IMR-90 (cell line): ENCODE data around the gene B3GAT3. TPM values are rescaled to one million over a fixed set of nuclear protein-coding genes. Genes with fewer than 3 reads are reported as not detected.

Experiments
- ATAC-seq: fragments of 200-7000 bp; cut with Tn5 transposase; 2 replicates; pipeline ENCODE4 v1.9.1; 2020; ENCODE audit warnings: low read depth, mild to moderate bottlenecking, moderate library complexity
- BruUV-seq: library from RNA; stranded (reverse); fragments of 400-500 nt; replicated peaks from 2 replicates; lab custom pipeline; 2021; lab: Mats Ljungman, UMichigan
- CTCF ChIA-PET: fragments of 300-600 bp; formaldehyde crosslinking; extraction: SDS; loops from one replicate; lab custom pipeline; 2021; ENCODE audit warnings: antibody characterized with exemption; lab: Yijun Ruan, JAX
- POLR2A ChIA-PET: fragments of 300-600 bp; sonication (Branson Sonifier 250); formaldehyde crosslinking; loops from one replicate; lab custom pipeline; 2022; ENCODE audit warnings: antibody characterized with exemption; ENCODE audit not compliant: unreplicated experiment; lab: Charles Lee
- DNase-seq: peaks from one replicate; pipeline ENCODE4 v3.0.0; 2013
- H2AFZ ChIP-seq: replicated peaks from 2 replicates; pipeline ENCODE3; 2013; ENCODE audit warnings: low read length, mild to moderate bottlenecking; ENCODE audit not compliant: poor library complexity
- H2AK5ac ChIP-seq: 2 replicates; pipeline ENCODE4 v1.6.1; 2013; ENCODE audit warnings: low read depth, low read length, inconsistent platforms
- H2AK9ac ChIP-seq: replicated peaks from 2 replicates; pipeline ENCODE3; 2013; ENCODE audit warnings: mild to moderate bottlenecking, low read depth, low read length, moderate library complexity; ENCODE audit not compliant: poor library complexity
- H2BK120ac ChIP-seq: 2 replicates; pipeline ENCODE4 v1.6.1; 2013; ENCODE audit warnings: low read depth, low read length, inconsistent platforms
- H2BK15ac ChIP-seq: 3 replicates; pipeline ENCODE4 v1.6.1; 2013; ENCODE audit warnings: low read depth, low read length, inconsistent platforms
- H2BK20ac ChIP-seq: 2 replicates; pipeline ENCODE4 v1.6.1; 2013; ENCODE audit warnings: low read depth, mild to moderate bottlenecking, inconsistent platforms, low read length, moderate library complexity
- H2BK5ac ChIP-seq: 2 replicates; pipeline ENCODE4 v1.6.1; 2013; ENCODE audit warnings: mild to moderate bottlenecking, low read depth, low read length, inconsistent platforms; ENCODE audit not compliant: poor library complexity, severe bottlenecking
- H3K14ac ChIP-seq: replicated peaks from 2 replicates; pipeline ENCODE4 v1.6.1; 2013; ENCODE audit warnings: low read depth, low read length, inconsistent platforms
- H3K18ac ChIP-seq: 2 replicates; pipeline ENCODE4 v1.6.1; 2013; ENCODE audit warnings: low read depth, low read length, control low read depth
- H3K23ac ChIP-seq: 2 replicates; pipeline ENCODE4 v1.6.1; 2013; ENCODE audit warnings: low read depth, low read length, inconsistent platforms
- H3K27ac ChIP-seq: 2 replicates; pipeline ENCODE4 v1.5.1; 2013; ENCODE audit warnings: mild to moderate bottlenecking, control low read depth, low read length; ENCODE audit not compliant: insufficient read depth
- H3K27me3 ChIP-seq: 2 replicates; pipeline ENCODE4 v1.6.1; 2013; ENCODE audit warnings: low read length; ENCODE audit not compliant: control insufficient read depth, insufficient read depth
- H3K36me3 ChIP-seq: 2 replicates; pipeline ENCODE4 v1.6.1; 2013; ENCODE audit warnings: low read length, mixed read lengths; ENCODE audit not compliant: control insufficient read depth, insufficient read depth
- H3K4ac ChIP-seq: 2 replicates; pipeline ENCODE4 v1.6.1; 2013; ENCODE audit warnings: low read depth, low read length, inconsistent platforms
- H3K4me1 ChIP-seq: 2 replicates; pipeline ENCODE4 v1.6.1; 2013; ENCODE audit warnings: low read length, mixed read lengths; ENCODE audit not compliant: control insufficient read depth, insufficient read depth
- H3K4me2 ChIP-seq: 2 replicates; pipeline ENCODE4 v1.6.1; 2013; ENCODE audit warnings: low read depth, mild to moderate bottlenecking, control low read depth, low read length, moderate library complexity
- H3K4me3 ChIP-seq: 2 replicates; pipeline ENCODE4 v1.5.1; 2013; ENCODE audit warnings: low read depth, mild to moderate bottlenecking, control low read depth, low read length, moderate library complexity; ENCODE audit not compliant: insufficient read depth
- H3K56ac ChIP-seq: 2 replicates; pipeline ENCODE4 v1.6.1; 2013; ENCODE audit warnings: low read length, inconsistent platforms; ENCODE audit not compliant: insufficient read depth; ENCODE audit errors: extremely low read depth
- H3K79me1 ChIP-seq, 2 experiments: 2 replicates each; pipeline ENCODE4 v1.6.1; 2013; ENCODE audit warnings: low read length in 2 of 2, inconsistent platforms in 1 of 2, low read depth in 1 of 2
- H3K9ac ChIP-seq: 2 replicates; pipeline ENCODE4 v1.6.1; 2013; ENCODE audit warnings: low read depth, low read length, control low read depth
- H3K9me1 ChIP-seq: 2 replicates; pipeline ENCODE4 v1.6.1; 2013; ENCODE audit warnings: low read length, inconsistent platforms; ENCODE audit not compliant: insufficient read depth
- H3K9me3 ChIP-seq: 2 replicates; pipeline ENCODE4 v1.6.1; 2013; ENCODE audit warnings: low read length; ENCODE audit not compliant: control insufficient read depth, insufficient read depth
- H4K20me1 ChIP-seq: 2 replicates; pipeline ENCODE4 v1.6.1; 2013; ENCODE audit warnings: low read length, inconsistent platforms; ENCODE audit not compliant: insufficient read depth
- H4K5ac ChIP-seq: 2 replicates; pipeline ENCODE4 v1.6.1; 2013; ENCODE audit warnings: mild to moderate bottlenecking, low read depth, low read length, control low read depth
- H4K8ac ChIP-seq, 2 experiments: 2 replicates each; pipeline ENCODE4 v1.6.1; 2013; ENCODE audit warnings: low read depth in 2 of 2, low read length in 2 of 2, control low read depth in 1 of 2, inconsistent platforms in 1 of 2
- H4K91ac ChIP-seq: 2 replicates; pipeline ENCODE4 v1.6.1; 2013; ENCODE audit warnings: low read depth, low read length, inconsistent platforms; ENCODE audit not compliant: insufficient read depth
- BHLHE40 ChIP-seq: fragments of 150-350 bp; IDR thresholded peaks from 2 replicates; pipeline ENCODE4 v1.6.1; 2016; ENCODE audit warnings: mild to moderate bottlenecking, low read depth, low read length
- CEBPB ChIP-seq: IDR thresholded peaks from 2 replicates; pipeline ENCODE4 v1.6.1; 2012; ENCODE audit warnings: low read depth, low read length, improper control_type of control experiment
- FOS ChIP-seq: fragments of 150-350 bp; IDR thresholded peaks from 2 replicates; pipeline ENCODE4 v1.6.1; 2016; ENCODE audit warnings: low read depth, low read length
- MAFK ChIP-seq: IDR thresholded peaks from 2 replicates; pipeline ENCODE4 v1.6.1; 2012; ENCODE audit warnings: low read depth, low read length, improper control_type of control experiment
- POLR2A ChIP-seq: IDR thresholded peaks from 2 replicates; pipeline ENCODE4 v1.6.1; 2012; ENCODE audit warnings: mild to moderate bottlenecking, low read depth, low read length
- RCOR1 ChIP-seq: IDR thresholded peaks from 2 replicates; pipeline ENCODE4 v1.6.1; 2012; ENCODE audit warnings: mild to moderate bottlenecking, low read length, improper control_type of control experiment; ENCODE audit not compliant: insufficient replicate concordance
- WGBS, 2 experiments: methylation state at CpG; one replicate each; pipeline versions ENCODE4 v1.1.5 to v1.1.7; 2013; ENCODE audit warnings: missing lambda C conversion rate in 2 of 2; ENCODE audit not compliant: insufficient read length in 1 of 2; ENCODE audit errors: extremely low coverage in 2 of 2; 5-methylcytosine and 5-hydroxymethylcytosine counted together
- dilution Hi-C: fragments of 300-500 bp; cut with HindIII; formaldehyde crosslinking; loops from one replicate; pipeline ENCODE4 v1.14.3; 2018; ENCODE audit warnings: low sequenced_read_pairs; ENCODE audit not compliant: unreplicated experiment
- in situ Hi-C: fragments of 300-500 bp; cut with MboI; formaldehyde crosslinking; loops from 3 replicates; pipeline ENCODE4 v1.14.3; 2019; ENCODE audit warnings: low sequenced_read_pairs, inconsistent platforms, mixed read lengths
- intact Hi-C: fragments of 100-400 bp; cut with micrococcal nuclease; formaldehyde crosslinking; loops from 2 replicates; pipeline ENCODE4 v1.10.0; 2022
- polyA plus RNA-seq, 3 experiments: library from polyadenylated mRNA; depleted of rRNA; stranded (reverse); fragments of >200 nt; gene quantifications; 2 replicates each; pipeline ENCODE4 v1.2.3, GENCODE V29; 2012; ENCODE audit warnings: low replicate concordance in 1 of 3
- total RNA-seq: library from RNA; depleted of rRNA; stranded (reverse); fragments of >200 nt; gene quantifications from 2 replicates; pipeline ENCODE4 v1.2.3, GENCODE V29; 2012
- TF ChIP-seq, protein P1 (sequence below): fragments of 150-350 bp; IDR thresholded peaks from 2 replicates; pipeline ENCODE4 v1.6.1; 2016; ENCODE audit warnings: low read depth, mild to moderate bottlenecking, low read length, moderate library complexity, borderline replicate concordance
- TF ChIP-seq, protein P2 (sequence below): fragments of 150-350 bp; IDR thresholded peaks from 2 replicates; pipeline ENCODE4 v1.6.1; 2017; ENCODE audit warnings: mild to moderate bottlenecking, antibody characterized with exemption, low read length, low read depth

Gene B3GAT3
- total and polyA plus RNA-seq, 2 of the 4 experiments (the other 2 are of a cell fraction) = 10.4 to 38.4 TPM

DNA sequence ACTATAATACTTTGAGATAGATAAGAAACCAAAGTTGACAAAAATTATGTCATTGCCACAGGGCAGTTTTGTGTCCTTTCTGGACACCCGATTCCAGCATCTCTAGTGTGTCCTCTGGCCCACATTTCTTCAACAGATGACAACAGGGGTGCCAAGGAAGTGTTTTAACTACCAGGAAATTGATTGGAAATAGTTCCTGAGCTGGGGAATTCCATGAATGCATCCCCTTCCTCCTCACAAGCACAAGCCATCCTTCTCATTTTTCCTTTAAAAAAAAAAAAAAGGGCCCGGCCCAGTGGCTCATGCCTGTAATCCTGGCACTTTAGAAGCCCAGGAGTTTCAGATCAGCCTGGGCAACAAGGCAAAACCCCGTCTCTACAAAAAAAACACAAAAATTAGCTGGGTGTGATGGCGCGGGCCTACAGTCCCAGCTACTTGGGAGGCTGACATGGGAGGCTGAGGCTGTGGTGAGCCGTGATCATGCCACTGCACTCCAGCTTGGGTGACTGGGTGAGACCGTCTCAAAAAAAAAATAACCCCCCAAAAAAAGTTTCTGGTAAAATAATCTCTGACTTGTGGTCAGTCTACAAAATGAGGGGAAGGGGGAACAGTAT, 797 bp upstream of the B3GAT3 start:
- Histone ChIP-seq H2BK15ac (0 out of 3 replicates have a peak overlapping the region, but pooled peaks have one; percentile 7), H4K5ac (0 out of 2 replicates have a peak overlapping the region, but pooled peaks have one; percentile 30), H2BK20ac (no peak overlapping the region), H2AK5ac (no peak overlapping the region), H2BK5ac (peak overlapping the region; percentile 44), H3K9me3 (no peaks in the 10 kb centered on the region), H3K14ac (peak overlapping the region; percentile 92; the same call in 1 of the 2 replicates), H3K56ac (peak overlapping the region; percentile 45; the same call in 1 of the 2 replicates), H2BK120ac (peak overlapping the region; percentile 0; the same call in 1 of the 2 replicates), H3K9ac (no peak overlapping the region; the same call in 1 of the 2 replicates), H3K27ac (peak overlapping the region; percentile 49; the same call in 1 of the 2 replicates), H2AFZ (no peak overlapping the region), H2AK9ac (peak overlapping the region; percentile 55), H3K4me1 (peaks cover 3% of the 10 kb centered on the region), H3K4ac (peak overlapping the region; percentile 80; the same call in 1 of the 2 replicates), H3K27me3 (no peaks in the 10 kb centered on the region), H3K79me1 (peaks cover 19 to 30% of the 10 kb centered on the region in 2 experiments), H4K8ac (peak overlapping the region; percentile 96 to 99), H3K4me3 (no peak overlapping the region), H3K23ac (no peak overlapping the region), H3K4me2 (no peak overlapping the region), H3K36me3 (peaks cover 28% of the 10 kb centered on the region), H3K18ac (no peak overlapping the region), H4K20me1 (no peaks in the 10 kb centered on the region; the same call in 1 of the 2 replicates), H3K9me1 (peaks cover 7% of the 10 kb centered on the region; the same call in 1 of the 2 replicates), H4K91ac (peak overlapping the region; percentile 87)
- dilution Hi-C loops (no loop called here), in situ Hi-C loops (no loop called here), intact Hi-C loops (no loop called here)
- BruUV-seq = no TSS peak
- WGBS, 2 experiments = no CpG with 5 or more reads among the region's 7 CpGs
- ChIA-PET POLR2A (interaction anchor here (0.7 kb wide), 1 partner anchor 30 kb away, joined by 5 read pairs; no protein-coding TSS in a partner anchor), CTCF (interaction anchor here (1.2 to 2.1 kb wide), 3 partner anchors 11 to 31 kb away, joined by 3 to 5 read pairs (median 4); partner anchors contain the start of genes EML3 and TUT1)
- ATAC-seq (no peak), DNase-seq (no peak)
- TF ChIP-seq RCOR1 (no peak), FOS (no peak), MAFK (no peak), CEBPB (no peak), POLR2A (no peak), BHLHE40 (no peak)
- TF ChIP-seq, protein P1, sequence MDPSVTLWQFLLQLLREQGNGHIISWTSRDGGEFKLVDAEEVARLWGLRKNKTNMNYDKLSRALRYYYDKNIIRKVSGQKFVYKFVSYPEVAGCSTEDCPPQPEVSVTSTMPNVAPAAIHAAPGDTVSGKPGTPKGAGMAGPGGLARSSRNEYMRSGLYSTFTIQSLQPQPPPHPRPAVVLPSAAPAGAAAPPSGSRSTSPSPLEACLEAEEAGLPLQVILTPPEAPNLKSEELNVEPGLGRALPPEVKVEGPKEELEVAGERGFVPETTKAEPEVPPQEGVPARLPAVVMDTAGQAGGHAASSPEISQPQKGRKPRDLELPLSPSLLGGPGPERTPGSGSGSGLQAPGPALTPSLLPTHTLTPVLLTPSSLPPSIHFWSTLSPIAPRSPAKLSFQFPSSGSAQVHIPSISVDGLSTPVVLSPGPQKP = no peak
- TF ChIP-seq, protein P2, sequence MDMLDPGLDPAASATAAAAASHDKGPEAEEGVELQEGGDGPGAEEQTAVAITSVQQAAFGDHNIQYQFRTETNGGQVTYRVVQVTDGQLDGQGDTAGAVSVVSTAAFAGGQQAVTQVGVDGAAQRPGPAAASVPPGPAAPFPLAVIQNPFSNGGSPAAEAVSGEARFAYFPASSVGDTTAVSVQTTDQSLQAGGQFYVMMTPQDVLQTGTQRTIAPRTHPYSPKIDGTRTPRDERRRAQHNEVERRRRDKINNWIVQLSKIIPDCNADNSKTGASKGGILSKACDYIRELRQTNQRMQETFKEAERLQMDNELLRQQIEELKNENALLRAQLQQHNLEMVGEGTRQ = no peak
